HepG2 (cell line): ENCODE measurements around the gene KLF7.

Experiments
- CHD2 ChIP-seq: IDR thresholded peaks from 2 replicates; pipeline ENCODE4 v1.6.1; 2011; ENCODE audit warnings: low read depth, low read length, improper control_type of control experiment
- JUNB ChIP-seq: sonication (generic); formaldehyde crosslinking; IDR thresholded peaks from 2 replicates; pipeline ENCODE4 v1.8.0; 2022; ENCODE audit warnings: missing genetic modification reagents, mild to moderate bottlenecking, borderline replicate concordance
- NFE2L1 ChIP-seq: sonication (generic); formaldehyde crosslinking; IDR thresholded peaks from 2 replicates; pipeline ENCODE4 v1.4.0; 2020; ENCODE audit warnings: missing genetic modification reagents, mild to moderate bottlenecking, borderline replicate concordance
- RNF2 ChIP-seq: fragments of 450-650 bp; conservative IDR thresholded peaks from 2 replicates; pipeline ENCODE4 v1.6.1; 2016; ENCODE audit warnings: low read depth
- TAF15 ChIP-seq: fragments of 200-400 bp; formaldehyde crosslinking; IDR thresholded peaks from one replicate; pipeline ENCODE4 v1.6.1; 2018; ENCODE audit warnings: mild to moderate bottlenecking, low read depth, low read length; ENCODE audit not compliant: poor library complexity, severe bottlenecking
- TSC22D2 ChIP-seq: sonication (generic); formaldehyde crosslinking; IDR thresholded peaks from 2 replicates; pipeline ENCODE4 v1.5.1; 2020; ENCODE audit warnings: missing genetic modification reagents, mild to moderate bottlenecking, borderline replicate concordance
- ZNF274 ChIP-seq: sonication (generic); formaldehyde crosslinking; IDR thresholded peaks from 2 replicates; pipeline ENCODE4 v1.5.1; 2020; ENCODE audit warnings: mild to moderate bottlenecking, missing genetic modification reagents
- TF ChIP-seq, protein P1 (sequence below): sonication (generic); formaldehyde crosslinking; IDR thresholded peaks from 2 replicates; pipeline ENCODE4 v1.5.0; 2020; ENCODE audit warnings: mild to moderate bottlenecking, missing genetic modification reagents, moderate library complexity
- TF ChIP-seq, protein P2 (sequence below): sonication (generic); formaldehyde crosslinking; conservative IDR thresholded peaks from 2 replicates; pipeline ENCODE4 v1.8.1; 2023; ENCODE audit warnings: missing genetic modification reagents
- TF ChIP-seq, protein P3 (sequence below): IDR thresholded peaks from 2 replicates; pipeline ENCODE4 v1.6.1; 2016; ENCODE audit warnings: low read depth, borderline replicate concordance

DNA sequence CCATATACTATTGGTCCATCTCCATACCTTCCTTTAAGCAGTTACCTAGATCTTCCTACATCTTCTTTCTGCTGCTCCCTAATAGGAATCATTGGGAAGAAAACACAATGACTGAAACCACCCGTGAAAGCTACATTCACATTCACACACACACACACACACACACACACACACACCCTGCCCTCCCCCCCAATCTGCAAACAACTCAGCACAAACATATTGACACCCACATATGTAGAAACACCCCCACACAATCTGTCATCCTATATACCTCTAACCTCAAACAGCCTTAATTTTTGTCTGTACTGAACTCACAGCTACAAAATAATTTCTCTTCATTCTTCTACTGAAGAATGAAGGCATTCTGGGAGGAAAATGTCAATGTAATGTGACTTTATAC is 63.8 kb downstream of the KLF7 start:
- TF ChIP-seq NFE2L1 (CRISPR knock-in tag): no peak
- TF ChIP-seq, protein P1, sequence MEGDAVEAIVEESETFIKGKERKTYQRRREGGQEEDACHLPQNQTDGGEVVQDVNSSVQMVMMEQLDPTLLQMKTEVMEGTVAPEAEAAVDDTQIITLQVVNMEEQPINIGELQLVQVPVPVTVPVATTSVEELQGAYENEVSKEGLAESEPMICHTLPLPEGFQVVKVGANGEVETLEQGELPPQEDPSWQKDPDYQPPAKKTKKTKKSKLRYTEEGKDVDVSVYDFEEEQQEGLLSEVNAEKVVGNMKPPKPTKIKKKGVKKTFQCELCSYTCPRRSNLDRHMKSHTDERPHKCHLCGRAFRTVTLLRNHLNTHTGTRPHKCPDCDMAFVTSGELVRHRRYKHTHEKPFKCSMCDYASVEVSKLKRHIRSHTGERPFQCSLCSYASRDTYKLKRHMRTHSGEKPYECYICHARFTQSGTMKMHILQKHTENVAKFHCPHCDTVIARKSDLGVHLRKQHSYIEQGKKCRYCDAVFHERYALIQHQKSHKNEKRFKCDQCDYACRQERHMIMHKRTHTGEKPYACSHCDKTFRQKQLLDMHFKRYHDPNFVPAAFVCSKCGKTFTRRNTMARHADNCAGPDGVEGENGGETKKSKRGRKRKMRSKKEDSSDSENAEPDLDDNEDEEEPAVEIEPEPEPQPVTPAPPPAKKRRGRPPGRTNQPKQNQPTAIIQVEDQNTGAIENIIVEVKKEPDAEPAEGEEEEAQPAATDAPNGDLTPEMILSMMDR (CRISPR knock-in tag): no peak
- no peak for TF ChIP-seq ZNF274 (CRISPR knock-in tag)
- TF ChIP-seq TSC22D2 (CRISPR knock-in tag): no peak
- TF ChIP-seq CHD2: no peak
- TF ChIP-seq, protein P2, sequence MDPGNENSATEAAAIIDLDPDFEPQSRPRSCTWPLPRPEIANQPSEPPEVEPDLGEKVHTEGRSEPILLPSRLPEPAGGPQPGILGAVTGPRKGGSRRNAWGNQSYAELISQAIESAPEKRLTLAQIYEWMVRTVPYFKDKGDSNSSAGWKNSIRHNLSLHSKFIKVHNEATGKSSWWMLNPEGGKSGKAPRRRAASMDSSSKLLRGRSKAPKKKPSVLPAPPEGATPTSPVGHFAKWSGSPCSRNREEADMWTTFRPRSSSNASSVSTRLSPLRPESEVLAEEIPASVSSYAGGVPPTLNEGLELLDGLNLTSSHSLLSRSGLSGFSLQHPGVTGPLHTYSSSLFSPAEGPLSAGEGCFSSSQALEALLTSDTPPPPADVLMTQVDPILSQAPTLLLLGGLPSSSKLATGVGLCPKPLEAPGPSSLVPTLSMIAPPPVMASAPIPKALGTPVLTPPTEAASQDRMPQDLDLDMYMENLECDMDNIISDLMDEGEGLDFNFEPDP: no peak
- no peak for TF ChIP-seq TAF15
- TF ChIP-seq JUNB (CRISPR knock-in tag): no peak
- no peak for TF ChIP-seq RNF2
- TF ChIP-seq, protein P3, sequence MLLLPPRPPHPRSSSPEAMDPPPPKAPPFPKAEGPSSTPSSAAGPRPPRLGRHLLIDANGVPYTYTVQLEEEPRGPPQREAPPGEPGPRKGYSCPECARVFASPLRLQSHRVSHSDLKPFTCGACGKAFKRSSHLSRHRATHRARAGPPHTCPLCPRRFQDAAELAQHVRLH (CRISPR knock-in tag): no peak
